HEK293 (cell line): ENCODE measurements around the gene MYRIP.

Experiments used
- CTCF ChIA-PET: fragments of 350-600 bp; formaldehyde crosslinking; extraction: SDS; loops from one replicate; lab custom pipeline; 2021; ENCODE audit warnings: antibody characterized with exemption; lab: Yijun Ruan, JAX
- POLR2A ChIA-PET: fragments of 300-600 bp; formaldehyde crosslinking; extraction: SDS; loops from one replicate; lab custom pipeline; 2020; ENCODE audit warnings: antibody characterized with exemption, inconsistent platforms; lab: Yijun Ruan, JAX
- H3K27ac ChIP-seq: fragments of 200-500 bp; sonication (Bioruptor generic); 2 replicates; pipeline ENCODE4 v1.5.1; 2014; ENCODE audit warnings: low read depth, low read length, control low read depth, inconsistent platforms; ENCODE audit errors: extremely low read depth
- H3K36me3 ChIP-seq, 2 experiments: fragments of 200-500 bp in 1 of 2; sonication (Bioruptor generic) in 1 of 2; 1 replicate in 1 of 2; 2 replicates in 1 of 2; pipeline ENCODE4 v1.5.1; 2014 to 2017; ENCODE audit warnings: inconsistent platforms in 2 of 2, low read length in 2 of 2; ENCODE audit not compliant: control insufficient read depth in 2 of 2, insufficient read depth in 1 of 2
- H3K4me1 ChIP-seq: fragments of 200-500 bp; sonication (Bioruptor generic); 2 replicates; pipeline ENCODE4 v1.5.1; 2014; ENCODE audit warnings: mild to moderate bottlenecking, low read length, inconsistent platforms; ENCODE audit not compliant: control insufficient read depth, insufficient read depth
- H3K4me3 ChIP-seq: 2 replicates; pipeline ENCODE4 v1.5.1; 2011; ENCODE audit warnings: low read depth, mild to moderate bottlenecking, control low read depth, low read length, moderate library complexity
- H3K9me3 ChIP-seq: fragments of 200-500 bp; sonication (Bioruptor generic); 2 replicates; pipeline ENCODE4 v1.5.1; 2014; ENCODE audit warnings: low read depth, low read length, inconsistent platforms; ENCODE audit not compliant: control insufficient read depth, insufficient read depth
- CTCF ChIP-seq: fragments of 450-650 bp; formaldehyde crosslinking; IDR thresholded peaks from 2 replicates; pipeline ENCODE4 v1.5.1; 2016; ENCODE audit warnings: missing biosample characterization, missing genetic modification characterization
- GLI4 ChIP-seq: fragments of 450-650 bp; formaldehyde crosslinking; IDR thresholded peaks from 2 replicates; pipeline ENCODE4 v1.5.1; 2016; ENCODE audit warnings: missing biosample characterization, missing genetic modification characterization
- GLIS2 ChIP-seq: fragments of 450-650 bp; formaldehyde crosslinking; IDR thresholded peaks from 2 replicates; pipeline ENCODE4 v1.5.1; 2016; ENCODE audit warnings: missing biosample characterization, missing genetic modification characterization
- HOXD13 ChIP-seq: sonication (generic); formaldehyde crosslinking; IDR thresholded peaks from 2 replicates; pipeline ENCODE4 v1.8.0; 2022; ENCODE audit warnings: missing genetic modification reagents, borderline replicate concordance
- KLF8 ChIP-seq: fragments of 450-650 bp; formaldehyde crosslinking; IDR thresholded peaks from 2 replicates; pipeline ENCODE4 v1.5.1; 2016; ENCODE audit warnings: missing biosample characterization, missing genetic modification characterization
- REPIN1 ChIP-seq: fragments of 450-650 bp; formaldehyde crosslinking; IDR thresholded peaks from 2 replicates; pipeline ENCODE4 v1.5.1; 2017; ENCODE audit warnings: missing biosample characterization, missing genetic modification characterization, low read depth
- SCRT2 ChIP-seq: fragments of 450-650 bp; formaldehyde crosslinking; IDR thresholded peaks from 2 replicates; pipeline ENCODE4 v1.5.1; 2016; ENCODE audit warnings: missing biosample characterization, missing genetic modification characterization
- ZBTB17 ChIP-seq: fragments of 450-650 bp; formaldehyde crosslinking; IDR thresholded peaks from 2 replicates; pipeline ENCODE4 v1.5.1; 2016; ENCODE audit warnings: missing biosample characterization, missing genetic modification characterization
- ZNF157 ChIP-seq: fragments of 450-650 bp; formaldehyde crosslinking; IDR thresholded peaks from 2 replicates; pipeline ENCODE4 v1.5.1; 2016; ENCODE audit warnings: missing biosample characterization, missing genetic modification characterization
- ZNF184 ChIP-seq: fragments of 450-650 bp; IDR thresholded peaks from 2 replicates; pipeline ENCODE4 v1.5.1; 2018; ENCODE audit warnings: missing biosample characterization, mild to moderate bottlenecking, missing genetic modification characterization
- ZNF2 ChIP-seq: fragments of 450-650 bp; formaldehyde crosslinking; IDR thresholded peaks from 2 replicates; pipeline ENCODE4 v1.5.1; 2016; ENCODE audit warnings: missing biosample characterization, missing genetic modification characterization
- ZNF350 ChIP-seq: fragments of 450-650 bp; formaldehyde crosslinking; IDR thresholded peaks from 2 replicates; pipeline ENCODE4 v1.5.0; 2017; ENCODE audit warnings: missing biosample characterization, mild to moderate bottlenecking, missing genetic modification characterization
- ZNF404 ChIP-seq: fragments of 450-650 bp; formaldehyde crosslinking; IDR thresholded peaks from 2 replicates; pipeline ENCODE4 v1.5.1; 2017; ENCODE audit warnings: missing biosample characterization, missing genetic modification characterization
- ZNF488 ChIP-seq: fragments of 450-650 bp; formaldehyde crosslinking; IDR thresholded peaks from 2 replicates; pipeline ENCODE4 v1.5.1; 2016; ENCODE audit warnings: missing biosample characterization, missing genetic modification characterization
- ZNF510 ChIP-seq: fragments of 450-650 bp; formaldehyde crosslinking; IDR thresholded peaks from 2 replicates; pipeline ENCODE4 v1.5.1; 2018; ENCODE audit warnings: mild to moderate bottlenecking, missing genetic modification characterization, missing biosample characterization; ENCODE audit not compliant: insufficient replicate concordance
- ZNF513 ChIP-seq: fragments of 450-650 bp; IDR thresholded peaks from 2 replicates; pipeline ENCODE4 v1.5.1; 2018; ENCODE audit warnings: missing biosample characterization, missing genetic modification characterization
- ZNF610 ChIP-seq: fragments of 450-650 bp; formaldehyde crosslinking; IDR thresholded peaks from 2 replicates; pipeline ENCODE4 v1.5.1; 2016; ENCODE audit warnings: missing biosample characterization, missing genetic modification characterization, borderline replicate concordance
- ZNF626 ChIP-seq: fragments of 450-650 bp; sonication (Bioruptor Pico); formaldehyde crosslinking; IDR thresholded peaks from 2 replicates; pipeline ENCODE4 v1.5.1; 2018; ENCODE audit warnings: missing biosample characterization, missing genetic modification characterization, inconsistent platforms
- ZNF645 ChIP-seq: fragments of 450-650 bp; formaldehyde crosslinking; IDR thresholded peaks from 2 replicates; pipeline ENCODE4; 2016; ENCODE audit warnings: missing biosample characterization, missing genetic modification characterization
- ZNF670 ChIP-seq: fragments of 450-650 bp; formaldehyde crosslinking; IDR thresholded peaks from 2 replicates; pipeline ENCODE4 v1.5.1; 2016; ENCODE audit warnings: missing biosample characterization, missing genetic modification characterization, low read depth
- ZSCAN30 ChIP-seq: fragments of 450-650 bp; IDR thresholded peaks from 2 replicates; pipeline ENCODE4 v1.5.1; 2018; ENCODE audit warnings: missing biosample characterization, mild to moderate bottlenecking, missing genetic modification characterization, moderate library complexity
- TF ChIP-seq, protein P1 (sequence below): fragments of 450-650 bp; formaldehyde crosslinking; IDR thresholded peaks from 2 replicates; pipeline ENCODE4 v1.5.1; 2016; ENCODE audit warnings: missing biosample characterization, missing genetic modification characterization, borderline replicate concordance
- TF ChIP-seq, protein P2 (sequence below): fragments of 450-650 bp; formaldehyde crosslinking; IDR thresholded peaks from 2 replicates; pipeline ENCODE4 v1.5.1; 2016; ENCODE audit warnings: missing biosample characterization, missing genetic modification characterization
- TF ChIP-seq, protein P3 (sequence below): fragments of 450-650 bp; formaldehyde crosslinking; IDR thresholded peaks from 2 replicates; pipeline ENCODE4 v1.5.1; 2016; ENCODE audit warnings: missing biosample characterization, missing genetic modification characterization

Gene MYRIP

GRCh38 chr3:40129510-40129909 lies 320.1 kb downstream of the MYRIP start:
- CTCF ChIA-PET, result no interaction called here
- no peaks in the 10 kb centered on the region for H3K36me3 ChIP-seq
- no peak overlapping the region for H3K4me3 ChIP-seq
- no peak overlapping the region for H3K27ac ChIP-seq
- TF ChIP-seq ZNF610 (tag by site-specific recombination) (no peak), ZBTB17 (tag by site-specific recombination) (no peak), GLIS2 (tag by site-specific recombination) (no peak), ZNF645 (no peak), KLF8 (no peak), ZNF2 (tag by site-specific recombination) (no peak), SCRT2 (no peak), HOXD13 (CRISPR knock-in tag) (no peak), ZNF157 (tag by site-specific recombination) (no peak), ZNF670 (tag by site-specific recombination) (no peak), ZNF184 (no peak), GLI4 (tag by site-specific recombination) (no peak)
- TF ChIP-seq, protein P1, sequence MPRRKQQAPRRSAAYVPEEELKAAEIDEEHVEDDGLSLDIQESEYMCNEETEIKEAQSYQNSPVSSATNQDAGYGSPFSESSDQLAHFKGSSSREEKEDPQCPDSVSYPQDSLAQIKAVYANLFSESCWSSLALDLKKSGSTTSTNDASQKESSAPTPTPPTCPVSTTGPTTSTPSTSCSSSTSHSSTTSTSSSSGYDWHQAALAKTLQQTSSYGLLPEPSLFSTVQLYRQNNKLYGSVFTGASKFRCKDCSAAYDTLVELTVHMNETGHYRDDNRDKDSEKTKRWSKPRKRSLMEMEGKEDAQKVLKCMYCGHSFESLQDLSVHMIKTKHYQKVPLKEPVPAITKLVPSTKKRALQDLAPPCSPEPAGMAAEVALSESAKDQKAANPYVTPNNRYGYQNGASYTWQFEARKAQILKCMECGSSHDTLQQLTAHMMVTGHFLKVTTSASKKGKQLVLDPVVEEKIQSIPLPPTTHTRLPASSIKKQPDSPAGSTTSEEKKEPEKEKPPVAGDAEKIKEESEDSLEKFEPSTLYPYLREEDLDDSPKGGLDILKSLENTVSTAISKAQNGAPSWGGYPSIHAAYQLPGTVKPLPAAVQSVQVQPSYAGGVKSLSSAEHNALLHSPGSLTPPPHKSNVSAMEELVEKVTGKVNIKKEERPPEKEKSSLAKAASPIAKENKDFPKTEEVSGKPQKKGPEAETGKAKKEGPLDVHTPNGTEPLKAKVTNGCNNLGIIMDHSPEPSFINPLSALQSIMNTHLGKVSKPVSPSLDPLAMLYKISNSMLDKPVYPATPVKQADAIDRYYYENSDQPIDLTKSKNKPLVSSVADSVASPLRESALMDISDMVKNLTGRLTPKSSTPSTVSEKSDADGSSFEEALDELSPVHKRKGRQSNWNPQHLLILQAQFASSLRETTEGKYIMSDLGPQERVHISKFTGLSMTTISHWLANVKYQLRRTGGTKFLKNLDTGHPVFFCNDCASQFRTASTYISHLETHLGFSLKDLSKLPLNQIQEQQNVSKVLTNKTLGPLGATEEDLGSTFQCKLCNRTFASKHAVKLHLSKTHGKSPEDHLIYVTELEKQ (tag by site-specific recombination), result no peak
- TF ChIP-seq, protein P2, sequence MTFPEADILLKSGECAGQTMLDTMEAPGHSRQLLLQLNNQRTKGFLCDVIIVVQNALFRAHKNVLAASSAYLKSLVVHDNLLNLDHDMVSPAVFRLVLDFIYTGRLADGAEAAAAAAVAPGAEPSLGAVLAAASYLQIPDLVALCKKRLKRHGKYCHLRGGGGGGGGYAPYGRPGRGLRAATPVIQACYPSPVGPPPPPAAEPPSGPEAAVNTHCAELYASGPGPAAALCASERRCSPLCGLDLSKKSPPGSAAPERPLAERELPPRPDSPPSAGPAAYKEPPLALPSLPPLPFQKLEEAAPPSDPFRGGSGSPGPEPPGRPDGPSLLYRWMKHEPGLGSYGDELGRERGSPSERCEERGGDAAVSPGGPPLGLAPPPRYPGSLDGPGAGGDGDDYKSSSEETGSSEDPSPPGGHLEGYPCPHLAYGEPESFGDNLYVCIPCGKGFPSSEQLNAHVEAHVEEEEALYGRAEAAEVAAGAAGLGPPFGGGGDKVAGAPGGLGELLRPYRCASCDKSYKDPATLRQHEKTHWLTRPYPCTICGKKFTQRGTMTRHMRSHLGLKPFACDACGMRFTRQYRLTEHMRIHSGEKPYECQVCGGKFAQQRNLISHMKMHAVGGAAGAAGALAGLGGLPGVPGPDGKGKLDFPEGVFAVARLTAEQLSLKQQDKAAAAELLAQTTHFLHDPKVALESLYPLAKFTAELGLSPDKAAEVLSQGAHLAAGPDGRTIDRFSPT (tag by site-specific recombination), result no peak
- H3K9me3 ChIP-seq, result no peaks in the 10 kb centered on the region
- no peaks in the 10 kb centered on the region for H3K4me1 ChIP-seq
- POLR2A ChIA-PET, result no interaction called here

DNA sequence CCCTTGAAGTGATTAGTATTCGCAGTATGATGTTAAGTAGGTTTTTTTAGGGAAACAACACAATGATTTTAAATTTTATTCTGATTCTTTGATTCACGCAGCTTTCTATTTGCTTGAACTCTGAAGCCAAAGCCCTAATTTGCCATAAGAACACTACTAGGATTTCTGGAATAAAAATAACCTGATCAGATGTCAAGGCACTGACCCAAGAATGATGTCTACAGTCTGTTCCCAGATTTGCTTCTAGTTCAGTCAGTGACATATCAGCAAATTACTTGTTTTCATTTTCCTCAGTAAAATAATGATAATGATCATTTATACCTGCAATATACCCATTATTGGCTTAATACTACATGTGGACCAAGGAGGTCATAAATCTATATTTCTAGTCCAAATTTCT lies 320.6 kb downstream of the MYRIP start:
- Histone ChIP-seq H3K27ac (no peak overlapping the region), H3K4me1 (no peaks in the 10 kb centered on the region), H3K4me3 (no peak overlapping the region), H3K9me3 (no peaks in the 10 kb centered on the region), H3K36me3 (no peaks in the 10 kb centered on the region)
- POLR2A ChIA-PET, result no interaction called here
- TF ChIP-seq CTCF (tag by site-specific recombination), result no peak
- no peak for TF ChIP-seq ZNF488 (tag by site-specific recombination)
- TF ChIP-seq ZNF350 (tag by site-specific recombination), result no peak
- no peak for TF ChIP-seq REPIN1 (tag by site-specific recombination)
- TF ChIP-seq, protein P3, sequence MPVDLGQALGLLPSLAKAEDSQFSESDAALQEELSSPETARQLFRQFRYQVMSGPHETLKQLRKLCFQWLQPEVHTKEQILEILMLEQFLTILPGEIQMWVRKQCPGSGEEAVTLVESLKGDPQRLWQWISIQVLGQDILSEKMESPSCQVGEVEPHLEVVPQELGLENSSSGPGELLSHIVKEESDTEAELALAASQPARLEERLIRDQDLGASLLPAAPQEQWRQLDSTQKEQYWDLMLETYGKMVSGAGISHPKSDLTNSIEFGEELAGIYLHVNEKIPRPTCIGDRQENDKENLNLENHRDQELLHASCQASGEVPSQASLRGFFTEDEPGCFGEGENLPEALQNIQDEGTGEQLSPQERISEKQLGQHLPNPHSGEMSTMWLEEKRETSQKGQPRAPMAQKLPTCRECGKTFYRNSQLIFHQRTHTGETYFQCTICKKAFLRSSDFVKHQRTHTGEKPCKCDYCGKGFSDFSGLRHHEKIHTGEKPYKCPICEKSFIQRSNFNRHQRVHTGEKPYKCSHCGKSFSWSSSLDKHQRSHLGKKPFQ (tag by site-specific recombination), result no peak
- no peak for TF ChIP-seq ZNF513
- no peak for TF ChIP-seq GLIS2 (tag by site-specific recombination)
- no peak for TF ChIP-seq ZNF404
- TF ChIP-seq ZSCAN30 (tag by site-specific recombination), result no peak
- TF ChIP-seq ZNF510 (tag by site-specific recombination), result no peak
- TF ChIP-seq ZNF626, result no peak
- CTCF ChIA-PET, result no interaction called here
